HG02970 (cell line): ENCODE measurements around the gene MED13.
"Not testable (repeated sequence)": the region's sequence is repeated elsewhere in the genome, so short reads cannot be mapped to it uniquely, and the experiment has no call there.

Experiments
- ATAC-seq: cut with Tn5 transposase; IDR thresholded peaks from one replicate; pipeline ENCODE4 v1.9.1; 2021; ENCODE audit warnings: mild to moderate bottlenecking, moderate library complexity, moderate number of reproducible peaks; ENCODE audit not compliant: unreplicated experiment, low FRiP score

MED13 gene

DNA sequence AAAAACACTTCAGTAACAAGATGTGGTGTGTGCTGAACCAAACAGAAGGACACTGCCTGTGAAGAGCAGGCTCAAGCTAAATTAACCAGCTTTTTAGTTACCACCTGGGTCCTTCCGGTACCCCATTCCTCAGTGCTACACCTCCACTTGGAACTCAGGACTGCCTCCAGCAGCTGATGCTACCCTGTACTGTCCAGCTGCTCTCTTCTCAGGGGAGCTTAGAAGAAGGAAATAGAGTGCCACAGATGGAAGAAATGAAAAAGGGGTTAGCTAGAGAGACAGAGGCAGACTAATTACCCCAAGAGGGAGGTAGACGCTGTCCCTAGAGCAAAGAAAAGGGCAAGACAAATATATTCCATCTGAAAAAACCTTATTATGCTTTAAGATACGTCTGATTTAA lies 5.7 kb downstream of the MED13 start:
- ATAC-seq: no peak

DNA sequence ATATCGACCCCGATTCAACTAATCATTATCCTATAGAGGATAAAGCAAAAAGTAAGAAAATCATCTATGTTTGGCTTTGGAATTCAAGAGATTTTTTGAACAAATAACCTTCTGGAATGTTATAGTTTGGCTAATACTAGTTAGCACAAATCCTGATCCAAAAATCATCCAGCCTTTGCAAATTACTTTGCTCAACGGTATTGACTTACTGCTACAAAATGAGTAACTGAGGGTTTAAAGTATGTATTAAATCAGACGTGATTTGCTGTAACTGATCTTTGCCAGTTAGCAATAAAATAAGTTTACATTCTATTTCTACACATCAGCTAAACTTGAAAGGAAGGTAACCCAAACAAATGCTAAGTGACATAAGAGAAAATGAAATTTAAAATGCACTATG lies 6.5 kb downstream of the MED13 start:
- no peak for ATAC-seq

DNA sequence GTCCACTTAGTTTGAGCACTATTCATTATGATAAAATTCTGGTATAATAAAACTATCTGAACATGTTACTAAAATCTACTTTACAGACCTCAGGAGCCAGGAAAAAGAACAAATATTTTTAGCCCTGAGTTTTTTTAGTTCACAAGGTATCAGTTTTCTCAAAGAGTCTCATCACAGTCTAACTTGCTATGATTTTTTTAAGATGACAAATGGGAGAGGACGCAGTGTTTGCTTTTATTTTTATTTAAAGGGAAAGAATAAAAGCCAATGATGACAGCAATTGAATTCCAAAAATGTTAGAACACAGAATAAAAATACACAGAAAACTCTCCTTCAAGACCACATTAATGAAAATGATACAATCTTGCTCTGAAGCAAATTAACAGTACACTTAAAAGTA lies 7.4 kb downstream of the MED13 start:
- ATAC-seq: no peak

DNA sequence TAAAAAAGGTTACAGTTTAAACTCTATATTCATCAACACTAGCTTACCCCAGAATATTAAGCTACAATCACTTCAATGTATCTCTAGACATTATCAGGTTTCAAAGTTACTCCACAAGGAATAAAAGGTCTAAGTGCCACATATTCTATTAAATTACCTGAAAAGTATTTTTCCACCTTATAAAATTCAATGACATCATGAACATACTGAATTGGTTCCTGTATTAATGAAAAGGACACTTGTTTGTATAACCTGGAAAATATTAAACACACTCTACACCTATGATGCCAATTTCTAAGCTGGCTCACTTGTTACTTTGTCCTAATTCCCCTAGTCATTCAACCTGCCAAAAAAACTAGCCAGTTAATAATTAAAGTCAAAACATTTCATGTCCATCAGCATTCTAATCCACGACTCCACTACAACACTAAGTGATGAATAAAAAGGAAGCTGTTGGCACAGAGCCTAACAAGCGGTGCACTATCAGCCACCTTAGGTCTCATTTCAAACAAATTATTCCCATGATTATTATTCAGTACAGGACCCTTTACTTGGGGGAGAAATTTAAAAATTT lies 12.2 kb downstream of the MED13 start:
- ATAC-seq: no peak

DNA sequence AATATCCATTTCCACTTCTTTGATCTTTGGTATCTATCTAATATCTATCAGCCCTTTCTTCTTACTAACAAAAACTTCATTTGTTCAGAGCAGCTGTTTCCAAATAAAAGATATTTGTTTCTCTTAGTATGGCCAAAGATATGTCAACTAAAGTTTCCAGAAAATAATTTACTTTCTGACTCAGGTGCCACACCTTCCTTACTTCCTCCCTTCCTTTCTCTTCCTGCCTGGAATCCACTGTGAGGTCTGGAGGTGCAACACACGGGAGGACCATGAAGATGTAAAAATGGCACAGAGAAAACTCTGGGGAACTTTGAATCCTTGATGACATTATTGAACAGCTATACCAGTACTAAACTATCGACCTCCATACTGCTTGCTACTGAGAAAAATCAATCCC lies 14.0 kb downstream of the MED13 start:
- no peak for ATAC-seq

- no peak for ATAC-seq
These were observed 15.8 kb downstream of the MED13 start for GRCh38 chr17:62049299-62049698.

DNA sequence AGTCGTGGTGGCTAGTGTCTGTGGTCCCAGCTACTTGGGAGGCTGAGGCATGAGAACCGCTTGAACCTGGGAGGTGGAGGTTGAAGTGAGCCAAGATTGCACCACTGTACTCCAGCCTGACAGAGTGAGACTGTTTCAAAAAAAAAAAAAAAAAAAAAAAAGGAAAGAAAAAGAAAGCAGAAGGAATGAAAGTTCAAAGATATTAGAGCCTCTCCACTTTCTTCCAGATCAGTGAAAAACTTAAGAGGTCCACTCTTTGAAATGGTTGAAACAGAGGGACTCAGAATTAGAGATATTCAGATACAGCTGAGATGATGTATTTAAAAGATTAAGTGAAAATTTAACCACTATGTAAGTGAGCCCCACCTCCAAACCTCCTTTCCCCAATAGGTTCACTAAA lies 16.8 kb downstream of the MED13 start:
- ATAC-seq: no peak

GRCh38 chr17:62045517-62045916 lies 19.6 kb downstream of the MED13 start:
- ATAC-seq: no peak

DNA sequence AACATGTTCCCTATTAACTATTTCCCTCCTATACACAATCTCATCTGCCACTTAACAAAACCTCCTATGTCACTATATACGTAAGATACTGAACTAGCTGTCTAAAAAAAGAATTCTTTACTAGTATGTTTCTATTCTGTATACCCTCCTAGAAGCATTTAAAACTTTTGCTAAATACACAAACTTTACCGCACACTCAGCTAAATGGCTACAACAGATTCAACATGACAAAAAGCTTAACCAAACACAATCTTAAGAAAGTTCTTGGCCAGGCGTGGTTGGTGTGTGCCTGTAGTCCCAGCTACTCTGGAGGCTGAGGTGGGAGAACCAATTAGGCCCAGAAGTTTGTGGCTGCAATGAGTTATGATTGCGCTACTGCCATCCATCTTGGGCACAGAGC lies 20.0 kb downstream of the MED13 start:
- no peak for ATAC-seq

DNA sequence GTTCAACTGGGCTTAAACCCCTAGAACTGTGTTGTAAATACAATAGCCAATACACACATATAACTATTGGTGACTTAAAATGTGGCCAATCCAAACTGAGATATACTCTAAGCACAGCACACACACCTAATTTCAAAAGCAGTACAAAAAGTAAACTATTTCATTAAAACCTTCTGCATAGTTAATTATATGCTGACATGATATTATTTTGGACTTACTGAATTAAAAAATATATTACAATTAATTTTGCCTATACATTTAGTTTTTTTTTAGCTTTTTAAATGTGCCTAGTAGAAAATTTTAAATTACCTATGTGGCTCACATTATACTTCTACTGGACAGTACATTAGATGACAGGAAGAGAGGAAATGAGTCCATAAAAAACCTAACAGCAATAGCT lies 21.5 kb downstream of the MED13 start:
- no peak for ATAC-seq

- ATAC-seq: no peak
These were observed 21.9 kb downstream of the MED13 start for GRCh38 chr17:62043140-62043539.

DNA sequence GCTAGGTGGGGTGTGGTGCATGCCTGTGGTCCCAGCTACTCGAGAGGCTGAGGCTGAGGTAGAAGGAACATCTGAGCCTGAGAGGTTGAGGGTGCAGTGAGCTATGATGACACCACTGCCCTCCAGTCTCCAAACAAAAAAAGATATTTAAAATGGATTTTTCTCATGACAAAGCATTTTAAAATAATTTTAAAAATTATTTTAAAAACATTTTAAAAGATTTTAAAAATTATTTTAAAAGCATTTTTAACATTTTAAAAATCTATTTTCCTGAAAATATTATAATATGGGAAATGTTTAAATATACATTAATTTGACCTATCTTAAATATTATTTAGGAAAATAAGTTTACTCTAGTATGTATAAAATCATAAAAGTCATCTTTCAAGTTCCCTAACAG lies 26.8 kb downstream of the MED13 start:
- ATAC-seq: no peak

DNA sequence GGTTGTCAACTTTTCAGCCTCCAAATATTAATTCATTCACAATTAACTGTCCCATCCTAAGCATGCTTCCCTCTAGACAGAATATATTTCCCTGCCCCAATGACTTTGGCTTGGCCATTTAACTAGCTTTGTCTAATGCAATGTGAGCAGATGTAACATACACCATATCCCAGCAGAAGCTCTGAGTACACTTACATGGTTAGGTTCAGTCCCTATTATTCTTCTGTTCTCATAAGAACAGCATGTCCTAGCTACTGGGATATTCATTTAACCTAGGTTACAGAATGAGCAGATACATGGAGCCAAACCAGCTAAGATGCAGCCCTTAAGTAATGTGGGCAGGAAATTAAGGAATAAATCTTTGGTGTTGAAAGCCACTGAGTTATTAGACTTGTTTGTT lies 31.8 kb downstream of the MED13 start:
- no peak for ATAC-seq

DNA sequence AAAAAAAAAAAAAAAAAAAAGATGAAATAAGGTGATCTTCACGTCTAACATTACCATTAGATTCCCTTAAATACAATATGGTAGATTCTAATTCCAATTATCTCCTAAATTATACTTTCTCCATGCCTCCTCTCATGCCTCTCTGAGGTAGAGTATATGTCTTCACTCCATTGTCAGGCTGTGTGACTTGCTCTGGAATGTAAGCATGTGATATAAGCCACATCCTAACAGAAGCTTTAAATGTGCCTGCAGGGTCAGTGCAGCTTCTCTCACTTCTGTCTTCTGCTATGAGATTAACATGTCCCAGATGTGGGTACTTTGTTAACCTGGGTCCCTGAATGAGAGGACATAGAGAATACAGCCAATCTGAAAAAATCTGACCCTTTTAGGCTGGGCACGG lies 32.6 kb downstream of the MED13 start:
- no peak for ATAC-seq

GRCh38 chr17:62030264-62030663 lies 34.8 kb downstream of the MED13 start:
- no peak for ATAC-seq

DNA sequence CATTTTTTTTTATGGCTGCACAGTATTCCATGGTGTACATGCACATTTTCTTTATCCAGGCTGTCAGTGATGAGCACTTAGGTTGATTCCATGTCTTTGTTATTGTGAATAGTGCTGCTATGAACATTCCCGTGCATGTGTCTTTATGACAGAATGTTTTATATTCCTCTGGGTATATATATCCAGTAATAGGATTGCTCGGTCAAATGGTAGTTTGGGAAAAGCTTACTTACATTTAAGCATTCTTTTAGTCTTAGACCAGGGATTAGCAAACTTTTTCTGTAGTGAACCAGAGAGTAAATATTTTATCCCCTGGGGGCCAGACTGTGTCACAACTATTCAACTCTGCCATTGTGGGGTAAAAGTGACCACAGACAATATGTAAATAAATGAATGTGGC lies 40.2 kb downstream of the MED13 start:
- ATAC-seq: no peak

DNA sequence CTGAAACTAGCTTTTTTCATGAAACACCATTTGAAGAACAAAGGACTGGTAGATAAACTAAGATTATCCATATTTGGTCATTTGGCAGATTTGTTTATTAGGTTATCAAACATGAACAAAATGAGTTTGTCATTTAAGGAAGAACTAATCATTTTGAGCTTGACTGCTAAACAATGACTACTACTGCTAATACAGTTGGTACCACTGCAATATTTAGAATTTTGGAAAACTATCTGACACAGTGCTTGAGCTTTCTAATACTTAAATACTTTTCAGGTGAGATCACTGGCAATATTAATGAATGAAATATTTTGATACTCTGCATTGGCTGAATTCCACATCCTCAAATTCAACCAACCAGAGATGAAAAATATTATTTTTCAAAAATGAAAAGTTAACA lies 47.2 kb downstream of the MED13 start:
- ATAC-seq: no peak

DNA sequence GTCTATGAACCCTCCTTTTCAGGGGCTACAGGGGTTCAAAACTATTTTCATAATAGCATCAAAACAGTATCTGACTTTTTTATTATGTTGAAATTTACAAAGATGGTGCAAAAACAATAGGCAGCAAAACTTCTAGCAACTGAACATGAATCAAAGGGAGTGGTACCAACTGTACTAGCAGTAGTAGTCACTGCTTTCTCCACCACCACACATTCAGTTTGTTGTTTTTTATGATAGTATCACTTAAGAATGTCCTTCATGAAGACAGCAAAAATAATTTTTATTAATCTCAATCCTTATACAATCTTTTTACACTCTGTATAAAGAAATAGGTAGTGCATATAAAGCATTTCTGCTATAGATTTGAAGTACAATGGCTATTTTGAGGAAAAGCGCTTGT lies 47.6 kb downstream of the MED13 start:
- no peak for ATAC-seq

DNA sequence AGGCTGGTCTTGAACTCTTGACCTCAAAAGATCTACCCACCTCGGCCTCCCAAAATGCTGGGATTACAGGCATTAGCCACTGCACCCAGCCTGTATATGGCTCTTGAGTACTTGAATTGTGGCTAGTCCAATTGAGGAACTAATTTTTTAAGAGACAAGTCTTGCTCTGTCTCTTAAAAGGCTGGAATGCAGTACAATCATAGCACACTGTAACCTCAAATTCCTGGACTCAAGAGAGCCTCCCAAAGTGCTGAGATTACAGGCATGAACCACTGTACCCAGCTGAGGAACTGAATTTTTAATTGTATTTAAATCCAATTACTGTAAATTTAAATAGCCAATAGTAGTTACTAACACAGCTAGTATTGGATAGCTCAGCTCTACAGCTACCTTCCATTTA lies 50.6 kb downstream of the MED13 start:
- no peak for ATAC-seq

DNA sequence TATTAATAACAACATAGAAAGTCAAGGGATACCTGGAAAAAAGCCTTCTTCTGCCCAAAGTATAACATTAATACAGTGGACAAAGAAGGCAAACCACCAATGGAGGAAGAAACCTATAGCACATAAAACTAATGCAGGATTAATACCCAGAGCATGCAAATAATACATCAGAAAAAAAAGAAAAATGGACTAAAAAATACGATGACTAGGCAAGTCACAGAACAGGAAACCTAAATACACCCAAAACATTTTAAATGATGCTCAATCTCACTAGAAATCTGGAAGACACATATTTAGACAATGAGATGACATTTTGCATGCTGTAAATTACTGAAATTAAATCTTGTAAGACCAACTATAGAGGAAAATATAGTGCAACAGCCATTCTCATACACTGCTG lies 55.9 kb downstream of the MED13 start:
- no peak for ATAC-seq

DNA sequence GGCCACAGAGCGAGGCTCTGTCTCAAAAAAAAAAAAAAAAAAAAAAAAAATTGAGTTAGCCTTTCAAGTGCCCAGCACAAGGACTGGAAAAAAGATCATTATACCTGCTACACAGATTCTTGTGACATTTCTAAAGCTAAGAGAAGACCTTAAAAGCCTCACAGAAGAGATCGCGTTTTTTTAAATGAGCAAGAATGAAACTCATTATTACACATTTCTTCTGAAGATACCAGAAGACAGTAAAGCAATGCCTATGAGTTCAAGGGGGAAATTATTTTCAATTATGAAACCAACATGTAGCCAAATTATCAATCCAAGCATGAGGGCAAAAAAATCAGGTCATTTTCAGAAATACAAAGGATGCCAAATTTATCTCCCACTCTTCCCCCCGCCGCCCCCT lies 56.8 kb downstream of the MED13 start:
- ATAC-seq: no peak

- ATAC-seq: no peak
These were observed 60.7 kb downstream of the MED13 start for GRCh38 chr17:62004388-62004787.

- ATAC-seq: not testable (repeated sequence)
These were observed 61.9 kb downstream of the MED13 start for GRCh38 chr17:62003141-62003540.
